Hippocampal formation (tissue), 2 donors: Measurements from ENCODE around the gene HAO1.
"Not testable (repeated sequence)": the region's sequence is repeated elsewhere in the genome, so short reads cannot be mapped to it uniquely, and the experiment has no call there.

Experiments used
- DNase-seq, 2 donors: peaks; one replicate each; lab custom pipeline; 2025; lab: John Stamatoyannopoulos, UW

The HAO1 gene

GRCh38 chr20:7855545-7855944, 84.7 kb downstream of the HAO1 start:
- DNase-seq = no peak

GRCh38 chr20:7853493-7853892, 86.8 kb downstream of the HAO1 start:
- DNase-seq = no peak

GRCh38 chr20:7850775-7851490, 89.3 kb downstream of the HAO1 start:
- no peak for DNase-seq

- no peak for DNase-seq
These were observed 90.6 kb downstream of the HAO1 start for GRCh38 chr20:7849675-7850074.

- DNase-seq = no peak
These were observed 91.9 kb downstream of the HAO1 start for GRCh38 chr20:7848351-7848750.

GRCh38 chr20:7843613-7844012, 96.6 kb downstream of the HAO1 start:
- DNase-seq = no peak

- DNase-seq = no peak
These were observed 98.3 kb downstream of the HAO1 start for GRCh38 chr20:7841971-7842310.

- no peak for DNase-seq
These were observed 98.8 kb downstream of the HAO1 start for GRCh38 chr20:7841291-7841970.

- no peak for DNase-seq
These were observed 104.2 kb downstream of the HAO1 start for GRCh38 chr20:7836076-7836475.

- not testable (repeated sequence) for DNase-seq
These were observed 105.8 kb downstream of the HAO1 start for GRCh38 chr20:7834441-7834840.
